ENCODE data around the gene LRBA. TPM values are rescaled to one million over a fixed set of nuclear protein-coding genes. Genes with fewer than 3 reads are reported as not detected.
"Not testable (repeated sequence)": the region's sequence is repeated elsewhere in the genome, so short reads cannot be mapped to it uniquely, and the experiment has no call there.

Gene LRBA
- total and polyA plus RNA-seq, 4 donors, result 8.2 to 69.8 (median 32.8) TPM

GRCh38 chr4:150562250-150562649 is 452.8 kb downstream of the LRBA start (continued):
- TF ChIP-seq CTCF (IDR thresholded peaks at IDR 0.05; ENCODE audit: low read depth, low read length, missing input control), result no peak

- Histone ChIP-seq H3K4me3 (ENCODE audit: low read depth in 1 of 3, low read length in 3 of 3) (no peak overlapping the region), H3K27ac (ENCODE audit: low read depth in 1 of 2, low read length in 2 of 2) (no peak overlapping the region), H3K27me3 (ENCODE audit: control insufficient read depth in 4 of 4, insufficient read depth in 4 of 4, low read length in 3 of 4) (no peaks in the 10 kb centered on the region), H3K36me3 (ENCODE audit: control insufficient read depth in 4 of 4, insufficient read depth in 3 of 4, low read depth in 1 of 4, low read length in 3 of 4) (no peaks in the 10 kb centered on the region), H3K9ac (ENCODE audit: low read depth in 1 of 2, low read length in 2 of 2) (no peak overlapping the region), H3K9me3 (ENCODE audit: control insufficient read depth in 4 of 4, low read length in 3 of 4) (no peaks in the 10 kb centered on the region), H3K4me1 (ENCODE audit: control insufficient read depth in 4 of 4, insufficient read depth in 4 of 4, low read length in 3 of 4) (no peaks in the 10 kb centered on the region)
- 98% methylated on average over 2 of the region's 2 CpGs for WGBS
- DNase-seq (ENCODE audit: low spot score), result no peak
- TF ChIP-seq FOXA2 (IDR thresholded peaks at IDR 0.05) (no peak), CTCF (IDR thresholded peaks at IDR 0.05; ENCODE audit: low read depth, low read length, missing input control) (no peak), GABPA (IDR thresholded peaks at IDR 0.05 in 1 of 2, conservative IDR thresholded peaks at IDR 0.05 in 1 of 2) (no peak), FOXA1 (IDR thresholded peaks at IDR 0.05) (no peak), EGR1 (IDR thresholded peaks at IDR 0.05; ENCODE audit: low read depth in 2 of 2) (no peak), RXRA (IDR thresholded peaks at IDR 0.05) (no peak), MAX (IDR thresholded peaks at IDR 0.05) (no peak), TAF1 (conservative IDR thresholded peaks at IDR 0.05) (no peak), RAD21 (IDR thresholded peaks at IDR 0.05) (no peak), NR2F2 (IDR thresholded peaks at IDR 0.05) (no peak), SP1 (IDR thresholded peaks at IDR 0.05) (no peak), YY1 (IDR thresholded peaks at IDR 0.05) (no peak), ZBTB33 (IDR thresholded peaks at IDR 0.05) (no peak), HNF4A (conservative IDR thresholded peaks at IDR 0.05) (no peak), ATF3 (IDR thresholded peaks at IDR 0.05) (no peak)
Measured at GRCh38 chr4:150561143-150561737, 453.8 kb downstream of the LRBA start.

- H3K4me1 ChIP-seq (ENCODE audit: control insufficient read depth in 4 of 4, insufficient read depth in 4 of 4, low read length in 3 of 4); H3K27ac ChIP-seq (ENCODE audit: low read depth in 1 of 2, low read length in 2 of 2); H3K36me3 ChIP-seq (ENCODE audit: control insufficient read depth in 4 of 4, insufficient read depth in 3 of 4, low read depth in 1 of 4, low read length in 3 of 4); H3K9me3 ChIP-seq (ENCODE audit: control insufficient read depth in 4 of 4, low read length in 3 of 4); H3K9ac ChIP-seq (ENCODE audit: low read depth in 1 of 2, low read length in 2 of 2); H3K4me3 ChIP-seq (ENCODE audit: low read depth in 1 of 3, low read length in 3 of 3); DNase-seq (ENCODE audit: low spot score); H3K27me3 ChIP-seq (ENCODE audit: control insufficient read depth in 4 of 4, insufficient read depth in 4 of 4, low read length in 3 of 4): not testable (repeated sequence)
- over 99% methylated on average over 3 of the region's 3 CpGs for WGBS
Measured at GRCh38 chr4:150557811-150558210, 457.3 kb downstream of the LRBA start.

Measured in liver (tissue), 9 donors.